Raji (cell line): ENCODE results near the gene UCN.

ENCODE experiments used
- POLR2A ChIP-seq: IDR thresholded peaks from 2 replicates; pipeline ENCODE4 v1.6.1; 2011; ENCODE audit warnings: low read depth, low read length, control low read depth; ENCODE audit not compliant: insufficient read depth

The UCN gene

GRCh38 chr2:27308359-27308881 lies at the start of gene UCN:
UCN (minus strand) TSS chr2:27308445; CDS start chr2:27307895, 550 bp downstream.
- no peak for TF ChIP-seq POLR2A

- TF ChIP-seq POLR2A = peak; percentile 74
Observed at GRCh38 chr2:27356382-27357181, 48.3 kb upstream of the UCN start, which contains the start of gene GTF3C2. GTF3C2 (minus strand) TSS chr2:27356764; CDS start chr2:27343554, 13,210 bp downstream.

- no peak for TF ChIP-seq POLR2A
Observed at GRCh38 chr2:27356056-27356381, 47.8 kb upstream of the UCN start.

- no peak for TF ChIP-seq POLR2A
Observed at GRCh38 chr2:27354597-27354927, 46.3 kb upstream of the UCN start.

- TF ChIP-seq POLR2A = no peak
Observed at GRCh38 chr2:27353762-27354596, 45.7 kb upstream of the UCN start.

- no peak for TF ChIP-seq POLR2A
Observed at GRCh38 chr2:27351802-27352598, 43.8 kb upstream of the UCN start.

GRCh38 chr2:27350106-27350693 lies 42.0 kb upstream of the UCN start:
- no peak for TF ChIP-seq POLR2A

GRCh38 chr2:27347641-27348040 lies 39.4 kb upstream of the UCN start:
- no peak for TF ChIP-seq POLR2A

- no peak for TF ChIP-seq POLR2A
Observed at GRCh38 chr2:27336173-27336572, 27.9 kb upstream of the UCN start.

- no peak for TF ChIP-seq POLR2A
Observed at GRCh38 chr2:27335311-27335710, 27.1 kb upstream of the UCN start.

GRCh38 chr2:27324720-27325119 lies 16.5 kb upstream of the UCN start:
- 0 out of 2 replicates have a peak, but pooled peaks have one; percentile 1 for TF ChIP-seq POLR2A

- no peak for TF ChIP-seq POLR2A
Observed at GRCh38 chr2:27323596-27324285, 15.5 kb upstream of the UCN start.

- TF ChIP-seq POLR2A = peak; percentile 97
Observed at GRCh38 chr2:27322766-27323595, 14.7 kb upstream of the UCN start, which contains the start of gene MPV17. MPV17 (minus strand) TSS chr2:27323097; CDS start chr2:27322517, 580 bp downstream.
